ENCODE results near the gene OMA1. TPM values are rescaled to one million over a fixed set of nuclear protein-coding genes. Genes with fewer than 3 reads are reported as not detected.

Gene OMA1
- polyA plus RNA-seq, 3 donors = 11.2 to 24.5 (median 15.3) TPM

- Mint-ChIP-seq H3K4me1 (peaks cover 3% of the 10 kb centered on the region), H3K27ac (no peak overlapping the region), H3K27me3 (ENCODE audit: low read depth in 3 of 3) (peaks cover 0 to 2% (median 0%) of the 10 kb centered on the region in 3 donors), H3K36me3 (no peaks in the 10 kb centered on the region), H3K9me3 (peaks cover 0 to 3% (median 2%) of the 10 kb centered on the region in 7 donors), H3K4me3 (no peak overlapping the region)
- Histone ChIP-seq H3K27me3 (ENCODE audit: control insufficient read depth in 2 of 2, insufficient read depth in 2 of 2, low read length in 2 of 2) (no peaks in the 10 kb centered on the region), H3K9ac (ENCODE audit: insufficient read depth, low read length, poor library complexity, severe bottlenecking) (no peak overlapping the region), H3K79me2 (ENCODE audit: insufficient read depth, low read length) (no peaks in the 10 kb centered on the region), H3K4me1 (ENCODE audit: control insufficient read depth in 1 of 2, insufficient read depth in 2 of 2, low read length in 2 of 2) (no peaks in the 10 kb centered on the region), H2AFZ (ENCODE audit: insufficient read depth, low read depth, low read length, poor library complexity, severe bottlenecking) (no peak overlapping the region), H3K9me3 (replicated peaks in 1 of 2; ENCODE audit: control insufficient read depth in 1 of 2, insufficient read depth in 1 of 2, low read length in 2 of 2) (no peaks in the 10 kb centered on the region), H4K20me1 (ENCODE audit: insufficient read depth, low read length) (no peaks in the 10 kb centered on the region), H3K27ac (ENCODE audit: low read depth in 1 of 2, low read length in 2 of 2) (no peak overlapping the region), H3K4me2 (replicated peaks; ENCODE audit: extremely low read depth, low read length, poor library complexity, severe bottlenecking) (no peak overlapping the region), H3K36me3 (replicated peaks in 1 of 2; ENCODE audit: control insufficient read depth in 1 of 2, insufficient read depth in 2 of 2, low read length in 2 of 2) (no peaks in the 10 kb centered on the region), H3K4me3 (replicated peaks in 1 of 3; ENCODE audit: low read depth in 2 of 3, low read length in 3 of 3) (no peak overlapping the region)
- TF ChIP-seq, protein P1, sequence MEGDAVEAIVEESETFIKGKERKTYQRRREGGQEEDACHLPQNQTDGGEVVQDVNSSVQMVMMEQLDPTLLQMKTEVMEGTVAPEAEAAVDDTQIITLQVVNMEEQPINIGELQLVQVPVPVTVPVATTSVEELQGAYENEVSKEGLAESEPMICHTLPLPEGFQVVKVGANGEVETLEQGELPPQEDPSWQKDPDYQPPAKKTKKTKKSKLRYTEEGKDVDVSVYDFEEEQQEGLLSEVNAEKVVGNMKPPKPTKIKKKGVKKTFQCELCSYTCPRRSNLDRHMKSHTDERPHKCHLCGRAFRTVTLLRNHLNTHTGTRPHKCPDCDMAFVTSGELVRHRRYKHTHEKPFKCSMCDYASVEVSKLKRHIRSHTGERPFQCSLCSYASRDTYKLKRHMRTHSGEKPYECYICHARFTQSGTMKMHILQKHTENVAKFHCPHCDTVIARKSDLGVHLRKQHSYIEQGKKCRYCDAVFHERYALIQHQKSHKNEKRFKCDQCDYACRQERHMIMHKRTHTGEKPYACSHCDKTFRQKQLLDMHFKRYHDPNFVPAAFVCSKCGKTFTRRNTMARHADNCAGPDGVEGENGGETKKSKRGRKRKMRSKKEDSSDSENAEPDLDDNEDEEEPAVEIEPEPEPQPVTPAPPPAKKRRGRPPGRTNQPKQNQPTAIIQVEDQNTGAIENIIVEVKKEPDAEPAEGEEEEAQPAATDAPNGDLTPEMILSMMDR (IDR thresholded peaks at IDR 0.05) = no peak
- WGBS (ENCODE audit: insufficient coverage) = 22% methylated on average over 5 of the region's 6 CpGs
- DNase-seq = no peak
- intact Hi-C loops (cut with micrococcal nuclease) = no loop called here
Measured at GRCh38 chr1:58561633-58562032, 15.1 kb upstream of the OMA1 start.

DNA sequence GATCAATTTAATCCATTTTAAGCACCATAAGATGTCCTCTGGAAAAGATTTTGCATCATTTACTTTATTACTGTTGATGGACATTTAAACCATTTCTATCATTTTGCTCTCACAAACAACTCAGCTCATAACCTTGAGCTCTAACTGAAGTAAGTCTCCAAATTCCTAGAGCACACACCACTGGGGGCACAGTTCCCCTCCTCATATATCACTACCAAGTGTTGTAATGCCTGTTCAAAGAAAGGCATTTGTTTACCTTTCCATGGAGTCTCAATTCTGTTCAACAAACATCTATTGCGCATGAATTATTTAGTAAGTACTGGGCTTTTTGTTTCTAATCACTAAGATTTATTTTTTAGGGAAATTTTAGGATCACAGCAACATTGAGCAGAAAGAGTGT, 8.9 kb upstream of the OMA1 start:
- H3K79me2 ChIP-seq (ENCODE audit: insufficient read depth, low read length) = no peaks in the 10 kb centered on the region
- H4K20me1 ChIP-seq (ENCODE audit: insufficient read depth, low read length) = no peaks in the 10 kb centered on the region
- intact Hi-C loops (cut with micrococcal nuclease) = no loop called here
- no peaks in the 10 kb centered on the region for H3K36me3 ChIP-seq (replicated peaks in 1 of 2; ENCODE audit: control insufficient read depth in 1 of 2, insufficient read depth in 2 of 2, low read length in 2 of 2)
- Mint-ChIP-seq H3K4me1 (no peaks in the 10 kb centered on the region), H3K27me3 (ENCODE audit: low read depth in 3 of 3) (peaks cover 0 to 1% (median 0%) of the 10 kb centered on the region in 3 donors), H3K4me3 (no peak overlapping the region), H3K36me3 (no peaks in the 10 kb centered on the region), H3K27ac (no peak overlapping the region), H3K9me3 (peaks cover 0 to 3% (median 2%) of the 10 kb centered on the region in 7 donors)
- H3K27ac ChIP-seq (ENCODE audit: low read depth in 1 of 2, low read length in 2 of 2) = no peak overlapping the region
- H2AFZ ChIP-seq (ENCODE audit: insufficient read depth, low read depth, low read length, poor library complexity, severe bottlenecking) = no peak overlapping the region
- no peaks in the 10 kb centered on the region for H3K27me3 ChIP-seq (ENCODE audit: control insufficient read depth in 2 of 2, insufficient read depth in 2 of 2, low read length in 2 of 2)
- TF ChIP-seq, protein P1 (IDR thresholded peaks at IDR 0.05) = no peak
- H3K4me1 ChIP-seq (ENCODE audit: control insufficient read depth in 1 of 2, insufficient read depth in 2 of 2, low read length in 2 of 2) = no peaks in the 10 kb centered on the region
- no peak for DNase-seq
- H3K9me3 ChIP-seq (replicated peaks in 1 of 2; ENCODE audit: control insufficient read depth in 1 of 2, insufficient read depth in 1 of 2, low read length in 2 of 2) = no peaks in the 10 kb centered on the region
- no peak overlapping the region for H3K4me3 ChIP-seq (replicated peaks in 1 of 3; ENCODE audit: low read depth in 2 of 3, low read length in 3 of 3)
- WGBS (ENCODE audit: insufficient coverage) = no CpG with 5 or more reads among the region's 1 CpG
- no peak overlapping the region for H3K4me2 ChIP-seq (replicated peaks; ENCODE audit: extremely low read depth, low read length, poor library complexity, severe bottlenecking)
- no peak overlapping the region for H3K9ac ChIP-seq (ENCODE audit: insufficient read depth, low read length, poor library complexity, severe bottlenecking)
